C4-2B (cell line): ENCODE measurements around the gene CNPY3.

ENCODE experiments used
- H3K27ac ChIP-seq: fragments of 450-650 bp; 2 replicates; pipeline ENCODE4 v1.5.1; 2017
- CTCF ChIP-seq: fragments of 450-650 bp; conservative IDR thresholded peaks from 2 replicates; pipeline ENCODE4 v1.5.1; 2017; ENCODE audit warnings: mild to moderate bottlenecking
- ZFX ChIP-seq: fragments of 450-650 bp; IDR thresholded peaks from 2 replicates; pipeline ENCODE4 v1.6.1; 2017

The CNPY3 gene

GRCh38 chr6:42929821-42930360 lies 611 bp downstream of the CNPY3 start:
- no peak for TF ChIP-seq ZFX
- no peak for TF ChIP-seq CTCF
- H3K27ac ChIP-seq, result peak overlapping the region; percentile 88

DNA sequence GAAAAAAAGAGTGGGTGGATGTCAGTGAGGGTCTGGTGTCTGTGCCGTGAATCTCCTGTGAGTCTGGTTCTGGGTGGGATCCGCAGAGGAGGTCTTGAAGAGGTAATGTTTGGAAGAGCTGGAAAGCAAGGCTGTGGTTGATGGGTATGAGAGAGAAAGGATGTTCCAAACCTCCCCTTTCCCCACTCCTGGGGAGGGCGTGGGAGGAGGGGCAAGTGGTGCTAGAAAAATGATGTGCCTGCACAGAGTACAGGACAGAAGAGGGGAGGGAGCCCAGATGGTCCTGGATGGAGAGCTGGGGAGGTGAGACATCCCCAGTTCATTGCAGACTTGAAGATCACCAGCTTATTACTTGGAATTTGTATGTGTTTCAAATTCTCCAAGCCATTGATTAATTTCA lies 3.1 kb downstream of the CNPY3 start:
- H3K27ac ChIP-seq, result no peak overlapping the region
- TF ChIP-seq ZFX (no peak), CTCF (no peak)

DNA sequence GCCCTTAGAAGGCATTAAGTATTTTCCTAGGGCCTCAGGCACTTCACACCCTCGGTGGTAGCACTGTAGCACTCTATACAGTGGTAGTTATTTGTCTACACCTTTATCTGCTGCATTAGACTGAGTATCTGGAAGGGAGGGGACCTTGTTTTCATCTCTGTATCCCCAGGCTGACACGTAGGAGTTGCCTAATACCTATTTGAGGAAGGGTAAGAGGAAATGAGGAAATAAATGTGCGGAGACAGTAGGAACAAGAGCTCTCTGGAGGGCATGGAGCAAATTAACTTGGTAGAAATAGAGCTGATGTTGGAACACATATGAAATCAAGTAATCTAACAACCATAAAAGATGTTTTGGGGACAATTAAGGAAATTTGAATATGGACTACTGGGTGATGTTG lies 3.9 kb downstream of the CNPY3 start:
- no peak overlapping the region for H3K27ac ChIP-seq
- TF ChIP-seq ZFX (no peak), CTCF (no peak)

- no peak for TF ChIP-seq ZFX
- no peak for TF ChIP-seq CTCF
- H3K27ac ChIP-seq, result no peak overlapping the region
Observed at GRCh38 chr6:42935322-42935721, 6.0 kb downstream of the CNPY3 start.

- no peak for TF ChIP-seq CTCF
- TF ChIP-seq ZFX, result no peak
- H3K27ac ChIP-seq, result no peak overlapping the region
Observed at GRCh38 chr6:42936398-42936797, 7.1 kb downstream of the CNPY3 start.

DNA sequence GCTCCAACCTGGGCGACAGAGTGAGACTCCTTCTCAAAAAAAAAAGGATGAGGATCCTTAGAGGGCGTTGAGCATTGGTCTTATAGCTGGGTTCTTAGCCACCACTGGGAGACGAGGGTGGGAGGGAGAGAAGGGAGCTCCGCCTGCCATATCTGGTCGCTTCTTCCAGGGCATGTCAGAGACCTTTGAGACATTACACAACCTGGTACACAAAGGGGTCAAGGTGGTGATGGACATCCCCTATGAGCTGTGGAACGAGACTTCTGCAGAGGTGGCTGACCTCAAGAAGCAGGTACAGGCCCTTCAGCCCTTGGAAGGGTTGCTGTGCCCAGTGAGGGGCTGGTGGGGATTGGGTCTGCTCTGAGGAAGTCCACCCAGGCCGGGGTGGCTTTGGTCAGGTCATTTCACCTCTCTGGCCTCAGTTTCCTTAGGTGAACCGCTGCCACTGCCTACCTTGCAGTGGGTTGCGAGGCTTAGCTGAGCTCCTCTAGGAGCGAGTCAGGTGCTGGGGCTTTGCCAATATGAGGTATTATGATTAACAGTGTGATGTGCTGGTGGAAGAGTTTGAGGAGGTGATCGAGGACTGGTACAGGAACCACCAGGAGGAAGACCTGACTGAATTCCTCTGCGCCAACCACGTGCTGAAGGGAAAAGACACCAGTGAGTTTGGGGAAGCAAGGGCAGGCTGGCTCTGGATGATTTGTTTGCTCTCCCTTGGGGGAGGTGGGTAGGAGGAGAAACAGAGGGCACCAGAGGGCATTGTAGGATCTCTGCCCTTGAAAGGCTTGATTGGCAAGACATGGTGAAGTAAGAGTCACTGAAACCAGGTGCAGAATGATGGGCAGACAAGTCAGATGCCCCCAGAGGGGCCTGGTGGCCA lies 8.5 kb downstream of the CNPY3 start:
- H3K27ac ChIP-seq, result peak overlapping the region; percentile 51; the same call in 1 of the 2 replicates
- TF ChIP-seq ZFX (no peak), CTCF (no peak)

GRCh38 chr6:42938428-42938796 lies 9.1 kb downstream of the CNPY3 start:
- H3K27ac ChIP-seq, result peak overlapping the region; percentile 51
- TF ChIP-seq ZFX (no peak), CTCF (no peak)
